Omental fat pad (tissue), 4 donors: Measurements from ENCODE around the gene ORC4. TPM values are rescaled to one million over a fixed set of nuclear protein-coding genes. Genes with fewer than 3 reads are reported as not detected.

Source experiments
- ATAC-seq: fragments of 150-250 bp; one replicate; pipeline ENCODE4 v1.9.1; 2016; ENCODE audit warnings: mild to moderate bottlenecking, moderate library complexity; ENCODE audit not compliant: low FRiP score
- DNase-seq: peaks from one replicate; pipeline ENCODE4 v3.0.0-alpha.2; 2019; ENCODE audit warnings: low spot score
- CTCF ChIP-seq, 3 donors: fragments of 450-650 bp; IDR thresholded peaks; one replicate each; pipeline ENCODE4 v1.5.1; 2016 to 2017; ENCODE audit warnings: antibody characterized with exemption in 3 of 3, mild to moderate bottlenecking in 3 of 3, moderate library complexity in 2 of 3
- total RNA-seq, 4 donors: library from RNA; depleted of rRNA; stranded (reverse); fragments of >200 nt; gene quantifications; one replicate each; pipeline ENCODE4 v1.1.0, GENCODE V29; 2016

The ORC4 gene
- total RNA-seq, 4 donors from 2014 or later: 30.1 to 54.5 (median 37.3) TPM

- ATAC-seq (no peak), DNase-seq (no peak)
- no peak for TF ChIP-seq CTCF (IDR thresholded peaks at IDR 0.05)
Observed at GRCh38 chr2:148048475-148049221, 28.1 kb upstream of the ORC4 start.

GRCh38 chr2:148046802-148047201 is 26.3 kb upstream of the ORC4 start:
- no peak for ATAC-seq
- DNase-seq: no peak
- no peak for TF ChIP-seq CTCF (IDR thresholded peaks at IDR 0.05)

GRCh38 chr2:148044322-148044721 is 23.8 kb upstream of the ORC4 start:
- no peak for TF ChIP-seq CTCF (IDR thresholded peaks at IDR 0.05)
- DNase-seq: no peak
- no peak for ATAC-seq

- no peak for ATAC-seq
- TF ChIP-seq CTCF (IDR thresholded peaks at IDR 0.05): no peak
- DNase-seq: no peak
Observed at GRCh38 chr2:148042219-148042618, 21.7 kb upstream of the ORC4 start.

DNA sequence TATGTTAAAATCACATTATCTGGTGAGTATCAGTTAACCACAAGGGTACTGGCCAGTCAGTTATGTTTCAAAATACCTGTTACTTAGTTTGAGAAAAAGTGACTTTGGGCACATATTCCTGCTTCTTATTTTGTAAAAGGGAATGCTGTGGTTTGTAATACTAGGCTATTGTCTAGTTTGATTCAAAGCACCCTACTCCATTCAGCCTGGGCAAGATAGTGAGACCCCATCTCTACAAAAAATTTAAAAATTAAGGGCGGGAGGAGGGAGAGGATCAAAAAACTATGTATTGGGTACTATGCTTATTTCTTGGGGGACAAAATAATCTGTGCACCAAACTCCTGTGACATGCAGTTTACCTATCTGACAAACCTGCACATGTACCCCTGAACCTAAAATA is 19.2 kb upstream of the ORC4 start:
- TF ChIP-seq CTCF (IDR thresholded peaks at IDR 0.05): no peak
- ATAC-seq: no peak
- DNase-seq: no peak

GRCh38 chr2:148032215-148032614 is 11.7 kb upstream of the ORC4 start:
- TF ChIP-seq CTCF (IDR thresholded peaks at IDR 0.05): no peak
- DNase-seq (no peak), ATAC-seq (no peak)

DNA sequence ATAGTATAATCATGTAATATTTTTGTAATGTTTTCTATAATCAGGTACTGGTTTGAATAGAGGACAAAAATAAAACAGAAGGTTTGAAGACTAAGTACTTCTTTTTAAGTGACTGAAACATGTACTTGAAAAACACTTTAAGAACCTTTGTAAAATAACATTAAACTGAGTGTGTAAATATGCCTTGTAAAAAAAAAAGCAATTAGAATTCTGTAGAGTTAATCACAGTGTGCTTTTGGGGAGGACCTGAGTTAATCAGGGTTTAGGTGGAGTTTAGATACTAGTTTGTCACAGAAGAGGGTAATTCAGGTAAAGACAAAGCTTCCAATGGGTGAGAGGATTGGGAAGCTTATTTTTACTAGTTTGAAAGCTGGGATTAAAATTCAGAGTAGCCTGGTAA is 10.6 kb upstream of the ORC4 start:
- ATAC-seq: no peak

More for the DNA sequence above, 10.6 kb upstream of the ORC4 start:
- no peak for TF ChIP-seq CTCF (IDR thresholded peaks at IDR 0.05)
- no peak for DNase-seq
